Keratinocyte (primary cell): ENCODE data around the gene KLK8. TPM values are rescaled to one million over a fixed set of nuclear protein-coding genes. Genes with fewer than 3 reads are reported as not detected.

Experiments used
- DNase-seq: peaks from one replicate; pipeline ENCODE4 v3.0.0-alpha.2; 2011; ENCODE audit warnings: low read depth, missing footprints, low spot score
- FAIRE-seq: peaks from 2 replicates; lab custom pipeline; 2011; peaks lifted over from hg19 to GRCh38; lab: Jason Lieb, UNC
- H2AFZ ChIP-seq: 2 replicates; pipeline ENCODE4 v1.6.0; 2012; ENCODE audit warnings: low read length, control low read depth, inconsistent platforms; ENCODE audit not compliant: control insufficient read depth
- H3K27ac ChIP-seq: 2 replicates; pipeline ENCODE4 v1.5.1; 2011; ENCODE audit warnings: low read length; ENCODE audit not compliant: control insufficient read depth, insufficient read depth
- H3K27me3 ChIP-seq: 3 replicates; pipeline ENCODE4 v1.6.0; 2011; ENCODE audit warnings: low read length; ENCODE audit not compliant: control insufficient read depth, insufficient read depth; ENCODE audit errors: extremely low read depth
- H3K36me3 ChIP-seq, 2 experiments: 2 replicates in 1 of 2; 3 replicates in 1 of 2; pipeline ENCODE4 v1.5.1; 2011; ENCODE audit warnings: low read length in 2 of 2, mild to moderate bottlenecking in 1 of 2; ENCODE audit not compliant: control insufficient read depth in 2 of 2, insufficient read depth in 2 of 2; ENCODE audit errors: extremely low read depth in 1 of 2
- H3K4me1 ChIP-seq: 3 replicates; pipeline ENCODE4 v1.5.1; 2011; ENCODE audit warnings: low read length; ENCODE audit not compliant: control insufficient read depth, insufficient read depth; ENCODE audit errors: extremely low read depth
- H3K4me2 ChIP-seq: 3 replicates; pipeline ENCODE4 v1.6.0; 2011; ENCODE audit warnings: low read depth, low read length; ENCODE audit not compliant: control insufficient read depth, insufficient read depth; ENCODE audit errors: extremely low read depth
- H3K4me3 ChIP-seq, 3 experiments: fragments of 200-600 bp in 1 of 3; sonication (generic) in 1 of 3; 2 replicates in 2 of 3; 3 replicates in 1 of 3; pipeline ENCODE4 v1.5.1; 2011 to 2016; ENCODE audit warnings: low read length in 3 of 3, mild to moderate bottlenecking in 3 of 3, control low read depth in 2 of 3, inconsistent platforms in 1 of 3, low read depth in 1 of 3, mixed read lengths in 1 of 3, mixed run types in 1 of 3, moderate library complexity in 1 of 3; ENCODE audit not compliant: control insufficient read depth in 2 of 3, insufficient read depth in 2 of 3; ENCODE audit errors: extremely low read depth in 1 of 3
- H3K79me2 ChIP-seq: 2 replicates; pipeline ENCODE4 v1.6.0; 2012; ENCODE audit warnings: low read length; ENCODE audit not compliant: control insufficient read depth, insufficient read depth
- H3K9ac ChIP-seq: 3 replicates; pipeline ENCODE4 v1.6.0; 2011; ENCODE audit warnings: low read length; ENCODE audit not compliant: control insufficient read depth, insufficient read depth; ENCODE audit errors: extremely low read depth
- H3K9me1 ChIP-seq: 3 replicates; pipeline ENCODE4 v1.6.0; 2011; ENCODE audit warnings: low read length; ENCODE audit not compliant: control insufficient read depth, insufficient read depth; ENCODE audit errors: extremely low read depth
- H3K9me3 ChIP-seq: 2 replicates; pipeline ENCODE4 v1.5.1; 2012; ENCODE audit warnings: low read depth, low read length; ENCODE audit not compliant: control insufficient read depth
- H4K20me1 ChIP-seq: 3 replicates; pipeline ENCODE4 v1.6.0; 2011; ENCODE audit warnings: low read length; ENCODE audit not compliant: control insufficient read depth, insufficient read depth; ENCODE audit errors: extremely low read depth
- CTCF ChIP-seq, 3 experiments: IDR thresholded peaks in 1 of 3; conservative IDR thresholded peaks in 1 of 3; optimal IDR thresholded peaks in 1 of 3; 2 replicates in 2 of 3; 3 replicates in 1 of 3; pipeline versions ENCODE3 to v1.5.1; 2011; ENCODE audit warnings: low read length in 3 of 3, mild to moderate bottlenecking in 3 of 3, moderate library complexity in 2 of 3, control low read depth in 1 of 3, inconsistent platforms in 1 of 3; ENCODE audit not compliant: insufficient read depth in 2 of 3; ENCODE audit errors: extremely low read depth in 1 of 3
- EZH2 ChIP-seq: IDR thresholded peaks from one replicate; pipeline ENCODE4 v1.6.1; 2012; ENCODE audit warnings: inconsistent platforms, mild to moderate bottlenecking, low read length, moderate library complexity
- dilution Hi-C: fragments of 300-500 bp; cut with MboI; formaldehyde crosslinking; loops from one replicate; pipeline ENCODE4 v1.7.0; 2020; ENCODE audit warnings: low sequenced_read_pairs; ENCODE audit not compliant: extremely low pct_ligation_motif_present
- polyA plus RNA-seq, 5 experiments: library from polyadenylated mRNA; depleted of rRNA in 3 of 5; stranded (reverse) in 3 of 5; stranded (forward) in 1 of 5; unstranded in 1 of 5; fragments of >200 nt; gene quantifications; 1 replicate in 1 of 5; 2 replicates in 3 of 5; 3 replicates in 1 of 5; pipeline versions ENCODE4 v1.2.1 to v1.2.3, GENCODE V29; 2011 to 2012; ENCODE audit warnings: missing spikeins in 2 of 5, low read depth in 1 of 5, low replicate concordance in 1 of 5

Gene KLK8
- polyA plus RNA-seq, 1 donor (not counting 4 experiments of a cell fraction or from before 2014, with no cell fraction given) = 118 TPM

GRCh38 chr19:50981587-50982146, 19.7 kb downstream of the KLK8 start:
- Histone ChIP-seq H4K20me1 (no peaks in the 10 kb centered on the region), H3K27ac (no peak overlapping the region), H3K4me2 (no peak overlapping the region), H3K4me1 (peaks cover 9% of the 10 kb centered on the region), H3K4me3 (peak overlapping the region in 1 of 3 experiments; percentile 1), H3K9me3 (no peaks in the 10 kb centered on the region), H2AFZ (no peak overlapping the region), H3K27me3 (peaks cover 12% of the 10 kb centered on the region), H3K9ac (no peak overlapping the region), H3K9me1 (no peaks in the 10 kb centered on the region), H3K79me2 (no peaks in the 10 kb centered on the region), H3K36me3 (no peaks in the 10 kb centered on the region)
- FAIRE-seq (no peak), DNase-seq (no peak)
- dilution Hi-C loops = no loop called here
- TF ChIP-seq EZH2 (no peak), CTCF (optimal IDR thresholded peaks at IDR 0.05 in 1 of 3, IDR thresholded peaks at IDR 0.05 in 1 of 3, conservative IDR thresholded peaks at IDR 0.05 in 1 of 3; ENCODE audit: extremely low read depth in 1 of 3, insufficient read depth in 2 of 3, low read length in 3 of 3) (no peak)

DNA sequence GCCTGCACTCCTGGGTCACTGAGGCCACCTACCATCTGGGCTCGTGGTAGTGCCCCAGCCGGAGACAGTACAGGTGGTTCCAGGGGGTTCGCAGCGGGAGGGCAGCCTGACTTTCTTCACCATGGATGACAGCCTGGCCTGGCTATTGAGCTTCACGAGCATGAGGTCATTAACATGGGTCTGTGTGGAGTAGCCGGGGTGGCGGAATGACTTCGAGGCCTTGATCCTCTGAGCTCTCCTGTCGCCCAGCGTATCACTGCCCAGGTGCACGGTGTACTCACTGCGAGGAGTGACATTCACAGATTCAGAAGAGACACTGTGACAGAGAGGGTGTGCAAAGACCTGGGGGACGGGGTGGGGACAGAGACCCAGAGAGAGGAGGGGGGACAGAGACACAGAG, 21.2 kb downstream of the KLK8 start:
- Histone ChIP-seq H3K79me2 (no peaks in the 10 kb centered on the region), H3K27me3 (peaks cover 12% of the 10 kb centered on the region), H3K4me2 (no peak overlapping the region), H4K20me1 (no peaks in the 10 kb centered on the region), H2AFZ (no peak overlapping the region), H3K4me1 (peaks cover 15% of the 10 kb centered on the region), H3K9ac (no peak overlapping the region), H3K9me3 (no peaks in the 10 kb centered on the region), H3K9me1 (no peaks in the 10 kb centered on the region), H3K27ac (no peak overlapping the region), H3K36me3 (no peaks in the 10 kb centered on the region), H3K4me3 (no peak overlapping the region)
- TF ChIP-seq CTCF (optimal IDR thresholded peaks at IDR 0.05 in 1 of 3, IDR thresholded peaks at IDR 0.05 in 1 of 3, conservative IDR thresholded peaks at IDR 0.05 in 1 of 3; ENCODE audit: extremely low read depth in 1 of 3, insufficient read depth in 2 of 3, low read length in 3 of 3) (no peak), EZH2 (no peak)
- no peak for FAIRE-seq
- dilution Hi-C loops = no loop called here
- DNase-seq = no peak
